IMR-90 (cell line): ENCODE data around the gene TMPRSS7. TPM values are rescaled to one million over a fixed set of nuclear protein-coding genes. Genes with fewer than 3 reads are reported as not detected.

Experiments used
- ATAC-seq: fragments of 200-7000 bp; cut with Tn5 transposase; 2 replicates; pipeline ENCODE4 v1.9.1; 2020; ENCODE audit warnings: low read depth, mild to moderate bottlenecking, moderate library complexity
- BruUV-seq: library from RNA; stranded (reverse); fragments of 400-500 nt; replicated peaks from 2 replicates; lab custom pipeline; 2021; lab: Mats Ljungman, UMichigan
- CTCF ChIA-PET: fragments of 300-600 bp; formaldehyde crosslinking; extraction: SDS; loops from one replicate; lab custom pipeline; 2021; ENCODE audit warnings: antibody characterized with exemption; lab: Yijun Ruan, JAX
- POLR2A ChIA-PET: fragments of 300-600 bp; sonication (Branson Sonifier 250); formaldehyde crosslinking; loops from one replicate; lab custom pipeline; 2022; ENCODE audit warnings: antibody characterized with exemption; ENCODE audit not compliant: unreplicated experiment; lab: Charles Lee
- DNase-seq: peaks from one replicate; pipeline ENCODE4 v3.0.0; 2013
- H2AFZ ChIP-seq: replicated peaks from 2 replicates; pipeline ENCODE3; 2013; ENCODE audit warnings: low read length, mild to moderate bottlenecking; ENCODE audit not compliant: poor library complexity
- H2AK5ac ChIP-seq: 2 replicates; pipeline ENCODE4 v1.6.1; 2013; ENCODE audit warnings: low read depth, low read length, inconsistent platforms
- H2AK9ac ChIP-seq: replicated peaks from 2 replicates; pipeline ENCODE3; 2013; ENCODE audit warnings: mild to moderate bottlenecking, low read depth, low read length, moderate library complexity; ENCODE audit not compliant: poor library complexity
- H2BK120ac ChIP-seq: 2 replicates; pipeline ENCODE4 v1.6.1; 2013; ENCODE audit warnings: low read depth, low read length, inconsistent platforms
- H2BK15ac ChIP-seq: 3 replicates; pipeline ENCODE4 v1.6.1; 2013; ENCODE audit warnings: low read depth, low read length, inconsistent platforms
- H2BK20ac ChIP-seq: 2 replicates; pipeline ENCODE4 v1.6.1; 2013; ENCODE audit warnings: low read depth, mild to moderate bottlenecking, inconsistent platforms, low read length, moderate library complexity
- H2BK5ac ChIP-seq: 2 replicates; pipeline ENCODE4 v1.6.1; 2013; ENCODE audit warnings: mild to moderate bottlenecking, low read depth, low read length, inconsistent platforms; ENCODE audit not compliant: poor library complexity, severe bottlenecking
- H3K14ac ChIP-seq: replicated peaks from 2 replicates; pipeline ENCODE4 v1.6.1; 2013; ENCODE audit warnings: low read depth, low read length, inconsistent platforms
- H3K18ac ChIP-seq: 2 replicates; pipeline ENCODE4 v1.6.1; 2013; ENCODE audit warnings: low read depth, low read length, control low read depth
- H3K23ac ChIP-seq: 2 replicates; pipeline ENCODE4 v1.6.1; 2013; ENCODE audit warnings: low read depth, low read length, inconsistent platforms
- H3K27ac ChIP-seq: 2 replicates; pipeline ENCODE4 v1.5.1; 2013; ENCODE audit warnings: mild to moderate bottlenecking, control low read depth, low read length; ENCODE audit not compliant: insufficient read depth
- H3K27me3 ChIP-seq: 2 replicates; pipeline ENCODE4 v1.6.1; 2013; ENCODE audit warnings: low read length; ENCODE audit not compliant: control insufficient read depth, insufficient read depth
- H3K36me3 ChIP-seq: 2 replicates; pipeline ENCODE4 v1.6.1; 2013; ENCODE audit warnings: low read length, mixed read lengths; ENCODE audit not compliant: control insufficient read depth, insufficient read depth
- H3K4ac ChIP-seq: 2 replicates; pipeline ENCODE4 v1.6.1; 2013; ENCODE audit warnings: low read depth, low read length, inconsistent platforms
- H3K4me1 ChIP-seq: 2 replicates; pipeline ENCODE4 v1.6.1; 2013; ENCODE audit warnings: low read length, mixed read lengths; ENCODE audit not compliant: control insufficient read depth, insufficient read depth
- H3K4me2 ChIP-seq: 2 replicates; pipeline ENCODE4 v1.6.1; 2013; ENCODE audit warnings: low read depth, mild to moderate bottlenecking, control low read depth, low read length, moderate library complexity
- H3K4me3 ChIP-seq: 2 replicates; pipeline ENCODE4 v1.5.1; 2013; ENCODE audit warnings: low read depth, mild to moderate bottlenecking, control low read depth, low read length, moderate library complexity; ENCODE audit not compliant: insufficient read depth
- H3K56ac ChIP-seq: 2 replicates; pipeline ENCODE4 v1.6.1; 2013; ENCODE audit warnings: low read length, inconsistent platforms; ENCODE audit not compliant: insufficient read depth; ENCODE audit errors: extremely low read depth
- H3K79me1 ChIP-seq, 2 experiments: 2 replicates each; pipeline ENCODE4 v1.6.1; 2013; ENCODE audit warnings: low read length in 2 of 2, inconsistent platforms in 1 of 2, low read depth in 1 of 2
- H3K9ac ChIP-seq: 2 replicates; pipeline ENCODE4 v1.6.1; 2013; ENCODE audit warnings: low read depth, low read length, control low read depth
- H3K9me1 ChIP-seq: 2 replicates; pipeline ENCODE4 v1.6.1; 2013; ENCODE audit warnings: low read length, inconsistent platforms; ENCODE audit not compliant: insufficient read depth
- H3K9me3 ChIP-seq: 2 replicates; pipeline ENCODE4 v1.6.1; 2013; ENCODE audit warnings: low read length; ENCODE audit not compliant: control insufficient read depth, insufficient read depth
- H4K20me1 ChIP-seq: 2 replicates; pipeline ENCODE4 v1.6.1; 2013; ENCODE audit warnings: low read length, inconsistent platforms; ENCODE audit not compliant: insufficient read depth
- H4K5ac ChIP-seq: 2 replicates; pipeline ENCODE4 v1.6.1; 2013; ENCODE audit warnings: mild to moderate bottlenecking, low read depth, low read length, control low read depth
- H4K8ac ChIP-seq, 2 experiments: 2 replicates each; pipeline ENCODE4 v1.6.1; 2013; ENCODE audit warnings: low read depth in 2 of 2, low read length in 2 of 2, control low read depth in 1 of 2, inconsistent platforms in 1 of 2
- H4K91ac ChIP-seq: 2 replicates; pipeline ENCODE4 v1.6.1; 2013; ENCODE audit warnings: low read depth, low read length, inconsistent platforms; ENCODE audit not compliant: insufficient read depth
- BHLHE40 ChIP-seq: fragments of 150-350 bp; IDR thresholded peaks from 2 replicates; pipeline ENCODE4 v1.6.1; 2016; ENCODE audit warnings: mild to moderate bottlenecking, low read depth, low read length
- CEBPB ChIP-seq: IDR thresholded peaks from 2 replicates; pipeline ENCODE4 v1.6.1; 2012; ENCODE audit warnings: low read depth, low read length, improper control_type of control experiment
- CHD1 ChIP-seq: IDR thresholded peaks from 2 replicates; pipeline ENCODE4 v1.6.1; 2012; ENCODE audit warnings: low read depth, low read length, improper control_type of control experiment
- CTCF ChIP-seq: conservative IDR thresholded peaks from 2 replicates; pipeline ENCODE4 v1.5.1; 2012; ENCODE audit warnings: mild to moderate bottlenecking, low read depth, low read length, improper control_type of control experiment
- ELK1 ChIP-seq: fragments of 150-350 bp; IDR thresholded peaks from 2 replicates; pipeline ENCODE4 v1.6.1; 2016; ENCODE audit warnings: low read depth, mild to moderate bottlenecking, low read length, moderate library complexity, borderline replicate concordance
- FOS ChIP-seq: fragments of 150-350 bp; IDR thresholded peaks from 2 replicates; pipeline ENCODE4 v1.6.1; 2016; ENCODE audit warnings: low read depth, low read length
- MAFK ChIP-seq: IDR thresholded peaks from 2 replicates; pipeline ENCODE4 v1.6.1; 2012; ENCODE audit warnings: low read depth, low read length, improper control_type of control experiment
- MAZ ChIP-seq: IDR thresholded peaks from 2 replicates; pipeline ENCODE4 v1.6.1; 2012; ENCODE audit warnings: low read depth, mild to moderate bottlenecking, low read length, improper control_type of control experiment, moderate library complexity, borderline replicate concordance
- MXI1 ChIP-seq: IDR thresholded peaks from 2 replicates; pipeline ENCODE4 v1.6.1; 2012; ENCODE audit warnings: low read depth, mild to moderate bottlenecking, low read length, moderate library complexity, borderline replicate concordance
- NFE2L2 ChIP-seq: fragments of 150-350 bp; IDR thresholded peaks from 2 replicates; pipeline ENCODE4 v1.6.1; 2016; ENCODE audit warnings: low read depth, mild to moderate bottlenecking, low read length
- POLR2A ChIP-seq: IDR thresholded peaks from 2 replicates; pipeline ENCODE4 v1.6.1; 2012; ENCODE audit warnings: mild to moderate bottlenecking, low read depth, low read length
- RAD21 ChIP-seq: IDR thresholded peaks from 2 replicates; pipeline ENCODE4 v1.6.1; 2012; ENCODE audit warnings: low read length, improper control_type of control experiment
- RCOR1 ChIP-seq: IDR thresholded peaks from 2 replicates; pipeline ENCODE4 v1.6.1; 2012; ENCODE audit warnings: mild to moderate bottlenecking, low read length, improper control_type of control experiment; ENCODE audit not compliant: insufficient replicate concordance
- RFX5 ChIP-seq: IDR thresholded peaks from 2 replicates; pipeline ENCODE4 v1.8.0; 2012; ENCODE audit warnings: low read depth, mild to moderate bottlenecking, low read length, moderate library complexity
- SMC3 ChIP-seq: fragments of 150-350 bp; IDR thresholded peaks from 2 replicates; pipeline ENCODE4 v1.6.1; 2016; ENCODE audit warnings: low read depth, mild to moderate bottlenecking, antibody characterized with exemption, low read length, moderate library complexity
- WGBS, 2 experiments: methylation state at CpG; one replicate each; pipeline versions ENCODE4 v1.1.5 to v1.1.7; 2013; ENCODE audit warnings: missing lambda C conversion rate in 2 of 2; ENCODE audit not compliant: insufficient read length in 1 of 2; ENCODE audit errors: extremely low coverage in 2 of 2; 5-methylcytosine and 5-hydroxymethylcytosine counted together
- dilution Hi-C: fragments of 300-500 bp; cut with HindIII; formaldehyde crosslinking; loops from one replicate; pipeline ENCODE4 v1.14.3; 2018; ENCODE audit warnings: low sequenced_read_pairs; ENCODE audit not compliant: unreplicated experiment
- in situ Hi-C: fragments of 300-500 bp; cut with MboI; formaldehyde crosslinking; loops from 3 replicates; pipeline ENCODE4 v1.14.3; 2019; ENCODE audit warnings: low sequenced_read_pairs, inconsistent platforms, mixed read lengths
- intact Hi-C: fragments of 100-400 bp; cut with micrococcal nuclease; formaldehyde crosslinking; loops from 2 replicates; pipeline ENCODE4 v1.10.0; 2022
- polyA plus RNA-seq, 3 experiments: library from polyadenylated mRNA; depleted of rRNA; stranded (reverse); fragments of >200 nt; gene quantifications; 2 replicates each; pipeline ENCODE4 v1.2.3, GENCODE V29; 2012; ENCODE audit warnings: low replicate concordance in 1 of 3
- total RNA-seq: library from RNA; depleted of rRNA; stranded (reverse); fragments of >200 nt; gene quantifications from 2 replicates; pipeline ENCODE4 v1.2.3, GENCODE V29; 2012
- TF ChIP-seq, protein P1 (sequence below): fragments of 150-350 bp; IDR thresholded peaks from 2 replicates; pipeline ENCODE4 v1.6.1; 2017; ENCODE audit warnings: mild to moderate bottlenecking, antibody characterized with exemption, low read length, low read depth

Gene TMPRSS7
- total and polyA plus RNA-seq, 2 of the 4 experiments (the other 2 are of a cell fraction): 0.07 TPM; not detected in 1

DNA sequence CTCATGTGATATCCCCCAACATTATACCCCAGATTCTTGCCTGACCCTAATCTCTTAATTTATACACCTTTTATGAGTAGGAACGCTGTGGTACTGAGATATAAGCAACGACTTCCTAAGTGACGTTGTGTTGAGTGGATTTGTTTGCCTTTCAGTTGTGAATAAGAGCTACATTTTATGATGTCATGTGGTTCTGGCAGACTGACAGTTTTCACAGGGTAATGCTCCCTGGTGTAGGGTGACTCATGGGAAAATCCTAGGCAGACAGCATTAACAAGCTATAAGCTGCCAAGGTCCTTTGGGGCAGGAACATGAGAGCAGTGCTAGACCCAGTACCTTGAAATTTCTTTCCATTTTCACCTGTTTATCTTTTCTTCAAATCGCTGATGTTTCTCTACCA, 62.8 kb downstream of the TMPRSS7 start:
- no peak overlapping the region for H4K91ac ChIP-seq
- no peak overlapping the region for H3K4me3 ChIP-seq
- H4K5ac ChIP-seq: no peak overlapping the region
- no peaks in the 10 kb centered on the region for H3K36me3 ChIP-seq
- ChIA-PET CTCF (interaction anchor here (0.5 to 1.0 kb wide), 2 partner anchors 14 to 1032 kb away, joined by 4 to 7 read pairs; no protein-coding TSS in a partner anchor), POLR2A (interaction anchor here (1.1 kb wide), 1 partner anchor 11 kb away, joined by 3 read pairs; no protein-coding TSS in a partner anchor)
- H3K4me1 ChIP-seq: peaks cover 14% of the 10 kb centered on the region
- H3K27ac ChIP-seq: no peak overlapping the region
- H2BK120ac ChIP-seq: no peak overlapping the region
- TF ChIP-seq SMC3: no peak
- TF ChIP-seq MAFK: peak; percentile 42; the same call in 1 of the 2 replicates
- no peak for TF ChIP-seq NFE2L2
- no peak for TF ChIP-seq CTCF
- TF ChIP-seq CEBPB: peak; percentile 58
- no peak for TF ChIP-seq ELK1
- TF ChIP-seq, protein P1, sequence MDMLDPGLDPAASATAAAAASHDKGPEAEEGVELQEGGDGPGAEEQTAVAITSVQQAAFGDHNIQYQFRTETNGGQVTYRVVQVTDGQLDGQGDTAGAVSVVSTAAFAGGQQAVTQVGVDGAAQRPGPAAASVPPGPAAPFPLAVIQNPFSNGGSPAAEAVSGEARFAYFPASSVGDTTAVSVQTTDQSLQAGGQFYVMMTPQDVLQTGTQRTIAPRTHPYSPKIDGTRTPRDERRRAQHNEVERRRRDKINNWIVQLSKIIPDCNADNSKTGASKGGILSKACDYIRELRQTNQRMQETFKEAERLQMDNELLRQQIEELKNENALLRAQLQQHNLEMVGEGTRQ: no peak
- TF ChIP-seq POLR2A: no peak
- TF ChIP-seq MAZ: 0 out of 2 replicates have a peak, but pooled peaks have one; percentile 20
- peak; percentile 92 for TF ChIP-seq FOS
- TF ChIP-seq MXI1: no peak
- TF ChIP-seq RAD21: no peak
- no peak for TF ChIP-seq RCOR1
- no peak for TF ChIP-seq CHD1
- peak; percentile 55; the same call in 1 of the 2 replicates for TF ChIP-seq BHLHE40
- no peak for TF ChIP-seq RFX5
- WGBS, 2 experiments: no CpG with 5 or more reads among the region's 4 CpGs
- H3K23ac ChIP-seq: no peak overlapping the region
- no peak overlapping the region for H2BK15ac ChIP-seq
- no peak overlapping the region for H3K9ac ChIP-seq
- no peak overlapping the region for H3K4me2 ChIP-seq
- BruUV-seq: no TSS peak
- H4K20me1 ChIP-seq: no peaks in the 10 kb centered on the region
- ATAC-seq (peak; percentile 79), DNase-seq (peak; percentile 100)
- in situ Hi-C loops (no loop called here), dilution Hi-C loops (no loop called here), intact Hi-C loops (no loop called here)
- H2AK9ac ChIP-seq: no peak overlapping the region
- no peak overlapping the region for H4K8ac ChIP-seq
- H3K14ac ChIP-seq: no peak overlapping the region
- no peak overlapping the region for H2AFZ ChIP-seq
- H3K79me1 ChIP-seq: peaks cover 12 to 60% of the 10 kb centered on the region in 2 experiments
- no peak overlapping the region for H3K18ac ChIP-seq
- peaks cover 18% of the 10 kb centered on the region for H3K9me1 ChIP-seq
- H3K56ac ChIP-seq: no peak overlapping the region
- no peak overlapping the region for H3K4ac ChIP-seq
- no peaks in the 10 kb centered on the region for H3K27me3 ChIP-seq
- no peak overlapping the region for H2BK20ac ChIP-seq
- peak overlapping the region; percentile 71 for H2BK5ac ChIP-seq
- H2AK5ac ChIP-seq: no peak overlapping the region
- peaks cover 3% of the 10 kb centered on the region; the same call in 1 of the 2 replicates for H3K9me3 ChIP-seq
